Left lung (tissue), 10 donors: ENCODE measurements around the gene RINL. TPM values are rescaled to one million over a fixed set of nuclear protein-coding genes. Genes with fewer than 3 reads are reported as not detected.

Experiments used
- ATAC-seq: fragments of 200-7000 bp; cut with Tn5 transposase; one replicate; pipeline ENCODE4 v1.9.1; 2020; ENCODE audit warnings: moderate library complexity
- DNase-seq, 4 donors: peaks; one replicate each; pipeline ENCODE4 v3.0.0-alpha.2; 2013 to 2020
- H3K27ac ChIP-seq, 2 donors: fragments of 200-600 bp; sonication (generic) in 1 of 2; one replicate each; pipeline versions ENCODE4 v1.5.0 to v1.8.0; 2020 to 2021
- H3K27me3 ChIP-seq, 2 donors: fragments of 200-600 bp; sonication (generic) in 1 of 2; one replicate each; pipeline versions ENCODE4 v1.5.0 to v1.8.0; 2020 to 2021
- H3K36me3 ChIP-seq, 2 donors: fragments of 200-600 bp; sonication (generic) in 1 of 2; one replicate each; pipeline versions ENCODE4 v1.5.0 to v1.8.0; 2020 to 2021
- H3K4me1 ChIP-seq, 2 donors: fragments of 200-600 bp; one replicate each; pipeline ENCODE4 v1.8.0; 2021
- H3K4me3 ChIP-seq, 2 donors: fragments of 200-600 bp; sonication (generic) in 1 of 2; one replicate each; pipeline versions ENCODE4 v1.5.0 to v1.8.0; 2020 to 2021; ENCODE audit warnings: mild to moderate bottlenecking in 1 of 2
- H3K9me3 ChIP-seq, 2 donors: fragments of 200-600 bp; sonication (generic) in 1 of 2; one replicate each; pipeline versions ENCODE4 v1.5.0 to v1.8.0; 2020 to 2021
- CTCF ChIP-seq, 2 donors: fragments of 200-600 bp; sonication (generic) in 1 of 2; IDR thresholded peaks; one replicate each; pipeline versions ENCODE4 v1.5.0 to v1.8.0; 2021; ENCODE audit warnings: antibody characterized with exemption in 2 of 2
- intact Hi-C, 2 donors: fragments of 100-400 bp; cut with DNase I; formaldehyde crosslinking; loops; one replicate each; pipeline versions ENCODE4 v1.11.2 to v1.14.2; 2022
- polyA plus RNA-seq, 6 donors: library from polyadenylated mRNA; unstranded; fragments of 120-200 nt; gene quantifications; one replicate each; pipeline ENCODE4 v1.2.1, GENCODE V29; 2013; ENCODE audit not compliant: insufficient read length in 6 of 6
- total RNA-seq, 2 donors: library from RNA; stranded (reverse); fragmentation: NEBNext Ultra II Directional; extraction: Animal tissue kit (Norgen Biotek cat#: 25700); gene quantifications; one replicate each; pipeline ENCODE4 v1.2.1, GENCODE V29; 2021
- donor health status: DM: no; HTN: yes; CAD: no.
- donor health status: DM: no; HTN: no; CAD: no.

RINL gene
- total and polyA plus RNA-seq, 8 donors = 7.2 to 12.0 (median 8.6) TPM

GRCh38 chr19:38910488-38910887, 32.4 kb upstream of the RINL start:
- ATAC-seq (no peak), DNase-seq (no peak)
- H3K4me1 ChIP-seq = no peaks in the 10 kb centered on the region
- no peaks in the 10 kb centered on the region for H3K9me3 ChIP-seq
- no peak overlapping the region for H3K27ac ChIP-seq
- no peak for TF ChIP-seq CTCF (IDR thresholded peaks at IDR 0.05)
- peaks cover 0 to 18% of the 10 kb centered on the region in 2 donors for H3K27me3 ChIP-seq
- no peak overlapping the region for H3K4me3 ChIP-seq
- H3K36me3 ChIP-seq = peaks cover 0 to 46% of the 10 kb centered on the region in 2 donors
- intact Hi-C loops = no loop called here

GRCh38 chr19:38908911-38909310, 30.8 kb upstream of the RINL start:
- no peaks in the 10 kb centered on the region for H3K4me1 ChIP-seq
- TF ChIP-seq CTCF (IDR thresholded peaks at IDR 0.05) = no peak
- no peak overlapping the region for H3K4me3 ChIP-seq
- DNase-seq (no peak), ATAC-seq (no peak)
- peaks cover 0 to 18% of the 10 kb centered on the region in 2 donors for H3K27me3 ChIP-seq
- peaks cover 0 to 53% of the 10 kb centered on the region in 2 donors for H3K36me3 ChIP-seq
- no peak overlapping the region for H3K27ac ChIP-seq
- H3K9me3 ChIP-seq = no peaks in the 10 kb centered on the region
- intact Hi-C loops = no loop called here

DNA sequence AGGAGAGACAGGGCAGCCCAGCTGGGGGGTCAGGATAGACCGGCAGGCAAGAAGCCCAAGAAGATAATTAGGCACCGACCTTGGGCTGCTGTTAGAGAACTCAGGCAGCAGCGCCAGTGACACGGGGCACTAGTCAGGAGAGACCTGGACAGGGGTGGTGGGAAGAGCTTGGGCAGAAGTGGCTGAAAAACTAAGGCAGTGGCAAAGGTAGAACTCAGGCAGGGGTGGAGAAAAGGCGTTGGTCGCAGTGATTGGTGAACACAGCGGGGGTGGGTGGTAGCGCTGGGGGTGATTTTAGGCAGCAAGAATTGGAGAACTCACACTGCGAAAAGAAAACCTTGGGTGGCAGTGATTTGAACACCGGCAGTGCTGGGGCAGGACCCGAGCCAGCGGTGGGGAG, 29.6 kb upstream of the RINL start:
- Histone ChIP-seq H3K27me3 (peaks cover 0 to 18% of the 10 kb centered on the region in 2 donors), H3K27ac (no peak overlapping the region), H3K9me3 (no peaks in the 10 kb centered on the region), H3K4me3 (no peak overlapping the region), H3K4me1 (peaks cover 0 to 4% of the 10 kb centered on the region in 2 donors), H3K36me3 (peaks cover 0 to 57% of the 10 kb centered on the region in 2 donors)
- ATAC-seq = no peak
- intact Hi-C loops = no loop called here
- DNase-seq = no peak
- no peak for TF ChIP-seq CTCF (IDR thresholded peaks at IDR 0.05)

DNA sequence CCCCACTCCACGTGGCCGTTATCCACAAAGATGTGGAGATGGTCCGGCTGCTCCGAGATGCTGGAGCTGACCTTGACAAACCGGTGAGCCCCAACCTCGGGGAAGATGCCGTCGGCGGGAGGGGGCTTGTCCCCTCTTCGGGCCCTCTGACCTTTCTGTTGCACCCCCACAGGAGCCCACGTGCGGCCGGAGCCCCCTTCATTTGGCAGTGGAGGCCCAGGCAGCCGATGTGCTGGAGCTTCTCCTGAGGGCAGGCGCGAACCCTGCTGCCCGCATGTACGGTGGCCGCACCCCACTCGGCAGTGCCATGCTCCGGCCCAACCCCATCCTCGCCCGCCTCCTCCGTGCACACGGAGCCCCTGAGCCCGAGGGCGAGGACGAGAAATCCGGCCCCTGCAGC, 29.2 kb upstream of the RINL start:
- Histone ChIP-seq H3K27me3 (peaks cover 0 to 15% of the 10 kb centered on the region in 2 donors), H3K9me3 (no peaks in the 10 kb centered on the region), H3K36me3 (peaks cover 0 to 57% of the 10 kb centered on the region in 2 donors), H3K4me1 (peaks cover 0 to 4% of the 10 kb centered on the region in 2 donors), H3K4me3 (no peak overlapping the region), H3K27ac (no peak overlapping the region)
- no peak for DNase-seq
- TF ChIP-seq CTCF (IDR thresholded peaks at IDR 0.05) = no peak
- intact Hi-C loops = no loop called here
- no peak for ATAC-seq

- Histone ChIP-seq H3K4me1 (peaks cover 4 to 15% of the 10 kb centered on the region in 2 donors), H3K36me3 (peaks cover 0 to 57% of the 10 kb centered on the region in 2 donors), H3K27ac (no peak overlapping the region), H3K27me3 (no peaks in the 10 kb centered on the region), H3K9me3 (no peaks in the 10 kb centered on the region), H3K4me3 (no peak overlapping the region)
- TF ChIP-seq CTCF (IDR thresholded peaks at IDR 0.05) = no peak
- ATAC-seq (no peak), DNase-seq (no peak)
- intact Hi-C loops = no loop called here
Measured at GRCh38 chr19:38905620-38906019, 27.5 kb upstream of the RINL start.
